HepG2 (cell line): Measurements from ENCODE around the gene SLC25A25. TPM values are rescaled to one million over a fixed set of nuclear protein-coding genes. Genes with fewer than 3 reads are reported as not detected.

Experiments
- CBFB ChIP-seq: sonication (generic); formaldehyde crosslinking; IDR thresholded peaks from 2 replicates; pipeline ENCODE4 v1.4.0; 2020; ENCODE audit warnings: missing genetic modification reagents
- FOXA3 ChIP-seq: IDR thresholded peaks from 2 replicates; pipeline ENCODE4 v1.6.1; 2016; ENCODE audit warnings: missing genetic modification reagents, missing compliant biosample characterization
- FOXK2 ChIP-seq: fragments of 450-650 bp; IDR thresholded peaks from 2 replicates; pipeline ENCODE4 v1.6.1; 2016
- HHEX ChIP-seq: IDR thresholded peaks from 2 replicates; pipeline ENCODE4 v1.6.1; 2016; ENCODE audit warnings: control low read depth
- PCBP2 ChIP-seq: fragments of 200-400 bp; formaldehyde crosslinking; optimal IDR thresholded peaks from 2 replicates; pipeline ENCODE3; 2018; ENCODE audit warnings: low read length, low read depth; ENCODE audit not compliant: poor library complexity, severe bottlenecking
- TP53 ChIP-seq: sonication (generic); formaldehyde crosslinking; conservative IDR thresholded peaks from 2 replicates; pipeline ENCODE4 v1.4.0; 2020; ENCODE audit warnings: missing genetic modification reagents
- ZEB1 ChIP-seq: IDR thresholded peaks from 2 replicates; pipeline ENCODE4 v1.6.1; 2012; ENCODE audit warnings: mild to moderate bottlenecking, low read depth, inconsistent platforms; ENCODE audit not compliant: insufficient replicate concordance
- ZFP91 ChIP-seq: sonication (generic); formaldehyde crosslinking; IDR thresholded peaks from 2 replicates; pipeline ENCODE4 v1.9.0; 2022; ENCODE audit warnings: missing genetic modification reagents, mild to moderate bottlenecking, borderline replicate concordance
- ZNF20 ChIP-seq: sonication (generic); formaldehyde crosslinking; IDR thresholded peaks from 2 replicates; pipeline ENCODE4 v1.4.0; 2020; ENCODE audit warnings: mild to moderate bottlenecking, moderate library complexity, missing genetic modification reagents
- ZNF263 ChIP-seq: sonication (generic); formaldehyde crosslinking; IDR thresholded peaks from 2 replicates; pipeline ENCODE4 v1.4.0; 2020; ENCODE audit warnings: missing genetic modification reagents
- ZNF512B ChIP-seq: sonication (generic); formaldehyde crosslinking; IDR thresholded peaks from 2 replicates; pipeline ENCODE4 v1.5.1; 2020; ENCODE audit warnings: missing genetic modification reagents, mild to moderate bottlenecking, borderline replicate concordance
- ZNF619 ChIP-seq: sonication (generic); formaldehyde crosslinking; IDR thresholded peaks from 2 replicates; pipeline ENCODE4 v1.4.0; 2020; ENCODE audit warnings: mild to moderate bottlenecking, missing genetic modification reagents
- polyA plus RNA-seq, 8 experiments: library from polyadenylated mRNA; depleted of rRNA in 3 of 8; stranded (reverse) in 7 of 8; unstranded in 1 of 8; fragments of >200 nt; fragmentation: Illumina TruSeq in 4 of 8; extraction: Trizol in 4 of 8; gene quantifications; 2 replicates each; pipeline versions ENCODE4 v1.2.1 to v1.2.3, GENCODE V29; 2011 to 2016; ENCODE audit warnings: low read depth in 4 of 8, missing spikeins in 1 of 8, mixed read lengths in 1 of 8; ENCODE audit not compliant: insufficient read depth in 1 of 8
- total RNA-seq, 5 experiments: library from RNA; depleted of rRNA; stranded (reverse); fragments of >200 nt; fragmentation: Illumina TruSeq; extraction: Trizol; gene quantifications; 2 replicates each; pipeline ENCODE4 v1.2.3, GENCODE V29; 2016; ENCODE audit warnings: low read depth in 1 of 5
- TF ChIP-seq, protein P1 (sequence below): sonication (generic); formaldehyde crosslinking; IDR thresholded peaks from 2 replicates; pipeline ENCODE4 v1.5.1; 2020; ENCODE audit warnings: missing genetic modification reagents, mild to moderate bottlenecking, borderline replicate concordance
- TF ChIP-seq, protein P2 (sequence below): fragments of 450-650 bp; IDR thresholded peaks from 2 replicates; pipeline ENCODE4 v1.6.1; 2016
- TF ChIP-seq, protein P3 (sequence below): IDR thresholded peaks from 2 replicates; pipeline ENCODE4 v1.6.1; 2018; ENCODE audit warnings: missing genetic modification reagents, mild to moderate bottlenecking, missing compliant biosample characterization
- TF ChIP-seq, protein P4 (sequence below): sonication (generic); formaldehyde crosslinking; conservative IDR thresholded peaks from 2 replicates; pipeline ENCODE4 v1.8.0; 2022; ENCODE audit warnings: missing genetic modification reagents

Gene SLC25A25
- total and polyA plus RNA-seq, 2 of the 13 experiments (the other 11 are each of a cell fraction or from before 2014, with no cell fraction given), result 10.5 to 24.8 TPM

- TF ChIP-seq PCBP2, result no peak
- no peak for TF ChIP-seq TP53 (CRISPR knock-in tag)
- TF ChIP-seq ZNF20 (CRISPR knock-in tag), result no peak
- TF ChIP-seq, protein P1, sequence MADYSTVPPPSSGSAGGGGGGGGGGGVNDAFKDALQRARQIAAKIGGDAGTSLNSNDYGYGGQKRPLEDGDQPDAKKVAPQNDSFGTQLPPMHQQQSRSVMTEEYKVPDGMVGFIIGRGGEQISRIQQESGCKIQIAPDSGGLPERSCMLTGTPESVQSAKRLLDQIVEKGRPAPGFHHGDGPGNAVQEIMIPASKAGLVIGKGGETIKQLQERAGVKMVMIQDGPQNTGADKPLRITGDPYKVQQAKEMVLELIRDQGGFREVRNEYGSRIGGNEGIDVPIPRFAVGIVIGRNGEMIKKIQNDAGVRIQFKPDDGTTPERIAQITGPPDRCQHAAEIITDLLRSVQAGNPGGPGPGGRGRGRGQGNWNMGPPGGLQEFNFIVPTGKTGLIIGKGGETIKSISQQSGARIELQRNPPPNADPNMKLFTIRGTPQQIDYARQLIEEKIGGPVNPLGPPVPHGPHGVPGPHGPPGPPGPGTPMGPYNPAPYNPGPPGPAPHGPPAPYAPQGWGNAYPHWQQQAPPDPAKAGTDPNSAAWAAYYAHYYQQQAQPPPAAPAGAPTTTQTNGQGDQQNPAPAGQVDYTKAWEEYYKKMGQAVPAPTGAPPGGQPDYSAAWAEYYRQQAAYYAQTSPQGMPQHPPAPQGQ (CRISPR knock-in tag), result no peak
- no peak for TF ChIP-seq ZFP91
- TF ChIP-seq, protein P2, sequence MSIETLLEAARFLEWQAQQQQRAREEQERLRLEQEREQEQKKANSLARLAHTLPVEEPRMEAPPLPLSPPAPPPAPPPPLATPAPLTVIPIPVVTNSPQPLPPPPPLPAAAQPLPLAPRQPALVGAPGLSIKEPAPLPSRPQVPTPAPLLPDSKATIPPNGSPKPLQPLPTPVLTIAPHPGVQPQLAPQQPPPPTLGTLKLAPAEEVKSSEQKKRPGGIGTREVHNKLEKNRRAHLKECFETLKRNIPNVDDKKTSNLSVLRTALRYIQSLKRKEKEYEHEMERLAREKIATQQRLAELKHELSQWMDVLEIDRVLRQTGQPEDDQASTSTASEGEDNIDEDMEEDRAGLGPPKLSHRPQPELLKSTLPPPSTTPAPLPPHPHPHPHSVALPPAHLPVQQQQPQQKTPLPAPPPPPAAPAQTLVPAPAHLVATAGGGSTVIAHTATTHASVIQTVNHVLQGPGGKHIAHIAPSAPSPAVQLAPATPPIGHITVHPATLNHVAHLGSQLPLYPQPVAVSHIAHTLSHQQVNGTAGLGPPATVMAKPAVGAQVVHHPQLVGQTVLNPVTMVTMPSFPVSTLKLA, result no peak
- TF ChIP-seq ZNF619 (CRISPR knock-in tag), result no peak
- 0 out of 2 replicates have a peak, but pooled peaks have one; percentile 7 for TF ChIP-seq CBFB (CRISPR knock-in tag)
- no peak for TF ChIP-seq ZNF263 (CRISPR knock-in tag)
- no peak for TF ChIP-seq ZEB1
- TF ChIP-seq, protein P3, sequence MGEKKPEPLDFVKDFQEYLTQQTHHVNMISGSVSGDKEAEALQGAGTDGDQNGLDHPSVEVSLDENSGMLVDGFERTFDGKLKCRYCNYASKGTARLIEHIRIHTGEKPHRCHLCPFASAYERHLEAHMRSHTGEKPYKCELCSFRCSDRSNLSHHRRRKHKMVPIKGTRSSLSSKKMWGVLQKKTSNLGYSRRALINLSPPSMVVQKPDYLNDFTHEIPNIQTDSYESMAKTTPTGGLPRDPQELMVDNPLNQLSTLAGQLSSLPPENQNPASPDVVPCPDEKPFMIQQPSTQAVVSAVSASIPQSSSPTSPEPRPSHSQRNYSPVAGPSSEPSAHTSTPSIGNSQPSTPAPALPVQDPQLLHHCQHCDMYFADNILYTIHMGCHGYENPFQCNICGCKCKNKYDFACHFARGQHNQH (CRISPR knock-in tag), result no peak
- no peak for TF ChIP-seq FOXA3 (CRISPR knock-in tag)
- TF ChIP-seq, protein P4, sequence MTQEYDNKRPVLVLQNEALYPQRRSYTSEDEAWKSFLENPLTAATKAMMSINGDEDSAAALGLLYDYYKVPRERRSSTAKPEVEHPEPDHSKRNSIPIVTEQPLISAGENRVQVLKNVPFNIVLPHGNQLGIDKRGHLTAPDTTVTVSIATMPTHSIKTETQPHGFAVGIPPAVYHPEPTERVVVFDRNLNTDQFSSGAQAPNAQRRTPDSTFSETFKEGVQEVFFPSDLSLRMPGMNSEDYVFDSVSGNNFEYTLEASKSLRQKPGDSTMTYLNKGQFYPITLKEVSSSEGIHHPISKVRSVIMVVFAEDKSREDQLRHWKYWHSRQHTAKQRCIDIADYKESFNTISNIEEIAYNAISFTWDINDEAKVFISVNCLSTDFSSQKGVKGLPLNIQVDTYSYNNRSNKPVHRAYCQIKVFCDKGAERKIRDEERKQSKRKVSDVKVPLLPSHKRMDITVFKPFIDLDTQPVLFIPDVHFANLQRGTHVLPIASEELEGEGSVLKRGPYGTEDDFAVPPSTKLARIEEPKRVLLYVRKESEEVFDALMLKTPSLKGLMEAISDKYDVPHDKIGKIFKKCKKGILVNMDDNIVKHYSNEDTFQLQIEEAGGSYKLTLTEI (CRISPR knock-in tag), result no peak
- TF ChIP-seq FOXK2, result no peak
- TF ChIP-seq ZNF512B, result 0 out of 2 replicates have a peak, but pooled peaks have one; percentile 19
- no peak for TF ChIP-seq HHEX
Measured at GRCh38 chr9:128057724-128058409, 10.2 kb upstream of the SLC25A25 start (continued).
